ENCODE data around the gene RET.
"Not testable (repeated sequence)": the region's sequence is repeated elsewhere in the genome, so short reads cannot be mapped to it uniquely, and the experiment has no call there.

The RET gene

DNA sequence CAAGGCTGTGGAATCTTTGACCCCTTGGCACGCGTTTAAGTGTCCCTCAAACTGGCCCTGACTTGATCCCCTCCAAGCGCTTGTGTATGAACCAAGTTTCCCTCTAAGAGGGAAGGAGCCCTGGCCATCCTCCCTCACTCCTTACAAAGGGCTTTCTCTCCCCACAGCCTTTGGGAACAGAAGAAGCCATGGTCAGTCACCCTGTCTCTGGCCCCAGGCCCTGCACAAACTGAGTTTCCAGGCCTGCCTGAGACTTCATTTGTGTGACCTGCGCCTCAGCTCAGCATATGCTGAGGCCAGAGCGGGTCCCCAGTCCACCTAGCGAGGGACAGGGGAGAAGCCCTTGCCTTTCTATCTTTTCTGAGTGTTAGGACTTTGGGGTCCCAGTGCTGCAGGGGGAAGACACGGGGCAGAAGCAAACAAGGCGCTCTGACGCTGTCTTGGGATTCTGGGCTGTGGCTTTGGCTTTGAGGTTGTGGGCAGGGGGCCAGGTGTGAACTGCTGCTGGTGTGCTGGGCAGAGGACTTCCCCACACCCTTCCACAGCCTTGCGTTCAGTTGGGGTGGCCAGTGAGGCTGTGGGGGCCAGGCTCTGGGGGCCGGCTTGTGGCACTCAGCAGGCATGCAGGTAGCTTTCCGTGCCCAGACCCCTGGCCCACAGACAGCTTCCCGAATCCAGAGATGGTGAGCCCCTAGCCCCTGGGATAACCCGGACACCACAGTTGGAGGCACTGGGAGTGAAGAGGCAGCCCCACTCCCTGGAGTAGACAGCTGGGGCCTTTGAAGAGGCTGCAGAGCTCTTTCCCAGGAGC is 1.5 kb downstream of the RET start:
- no peak for DNase-seq (ENCODE audit: low read depth in 2 of 2)

- DNase-seq (ENCODE audit: low read depth in 2 of 2), result no peak
Observed at GRCh38 chr10:43078986-43079273, 2.1 kb downstream of the RET start.

GRCh38 chr10:43079856-43080255 is 3.0 kb downstream of the RET start:
- DNase-seq (ENCODE audit: low read depth in 2 of 2), result no peak

DNA sequence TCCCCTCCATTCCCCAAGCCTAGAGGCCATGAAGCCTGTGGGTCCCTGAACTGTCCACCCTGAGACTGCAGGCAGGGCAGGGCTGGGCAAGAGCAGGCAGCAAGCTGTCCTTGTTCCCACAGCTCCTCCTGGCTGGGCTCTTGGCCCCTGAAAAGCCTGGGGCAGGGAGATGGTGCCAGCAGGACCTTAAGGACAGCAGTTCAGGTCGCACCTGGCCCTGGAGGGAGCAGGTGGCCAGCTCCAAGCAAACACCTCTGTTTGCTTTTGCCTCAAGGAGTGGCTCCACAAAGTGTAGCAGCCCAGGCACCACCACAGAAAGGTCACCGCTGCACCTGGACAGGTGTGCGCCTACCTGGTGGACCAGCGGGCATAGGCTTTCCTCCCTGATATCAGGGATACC is 5.2 kb downstream of the RET start:
- DNase-seq (ENCODE audit: low read depth in 2 of 2), result no peak

- no peak for DNase-seq (ENCODE audit: low read depth in 2 of 2)
Observed at GRCh38 chr10:43082746-43083145, 5.9 kb downstream of the RET start.

GRCh38 chr10:43083764-43084163 is 6.9 kb downstream of the RET start:
- no peak for DNase-seq (ENCODE audit: low read depth in 2 of 2)

- no peak for DNase-seq (ENCODE audit: low read depth in 2 of 2)
Observed at GRCh38 chr10:43084812-43085211, 7.9 kb downstream of the RET start.

DNA sequence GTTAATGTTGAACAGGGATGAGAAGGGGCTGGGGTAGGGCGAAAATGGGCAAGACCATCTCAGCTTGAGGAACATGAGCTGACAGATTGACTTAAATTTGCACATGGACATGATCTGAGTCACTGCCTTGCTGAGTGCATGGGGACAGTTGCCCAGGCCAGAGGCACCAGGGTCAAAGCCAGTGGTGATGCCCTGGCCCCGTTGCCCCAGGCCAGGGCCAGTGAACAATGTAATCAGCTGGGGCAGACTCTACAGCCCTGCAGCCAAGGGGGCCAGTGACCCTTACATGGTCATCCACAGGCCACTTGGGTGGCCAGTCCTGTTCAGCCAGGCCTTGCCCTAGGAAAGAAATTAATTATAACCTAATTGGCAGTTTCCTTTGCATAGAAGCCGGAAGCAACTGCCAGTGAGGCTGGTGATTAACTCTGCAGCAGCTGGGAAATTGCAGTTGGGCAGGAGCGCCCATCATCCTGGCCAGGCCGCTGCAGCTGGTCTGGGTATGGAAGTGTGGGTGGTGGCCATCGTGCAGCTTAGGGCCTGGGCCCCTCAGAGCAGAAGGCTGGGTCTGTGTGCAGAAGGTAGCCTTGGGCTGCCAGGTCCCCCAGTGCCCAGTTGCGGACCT is 9.6 kb downstream of the RET start:
- DNase-seq (ENCODE audit: low read depth in 2 of 2), result no peak

DNA sequence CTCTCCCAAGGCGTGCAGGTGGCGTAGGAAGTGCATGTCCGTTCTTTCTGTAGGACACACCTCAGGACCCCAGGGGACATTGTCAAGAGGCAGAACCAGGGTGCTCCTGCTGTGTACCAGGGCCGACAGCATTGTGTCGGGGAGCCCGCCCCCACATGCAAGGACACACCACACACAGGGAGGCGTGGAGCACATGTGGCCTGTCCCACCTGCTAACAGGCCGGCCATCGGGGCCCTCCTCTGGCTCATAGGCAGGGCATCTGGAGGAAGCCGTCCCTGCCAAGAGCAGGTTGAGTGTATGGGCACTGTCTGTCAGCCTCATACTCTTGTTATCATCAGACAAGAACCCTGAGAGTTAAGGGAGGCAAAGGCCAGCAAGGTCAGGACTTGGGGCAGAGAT is 12.7 kb downstream of the RET start:
- no peak for DNase-seq (ENCODE audit: low read depth in 2 of 2)

- no peak for DNase-seq (ENCODE audit: low read depth in 2 of 2)
Observed at GRCh38 chr10:43090188-43090587, 13.3 kb downstream of the RET start.

DNA sequence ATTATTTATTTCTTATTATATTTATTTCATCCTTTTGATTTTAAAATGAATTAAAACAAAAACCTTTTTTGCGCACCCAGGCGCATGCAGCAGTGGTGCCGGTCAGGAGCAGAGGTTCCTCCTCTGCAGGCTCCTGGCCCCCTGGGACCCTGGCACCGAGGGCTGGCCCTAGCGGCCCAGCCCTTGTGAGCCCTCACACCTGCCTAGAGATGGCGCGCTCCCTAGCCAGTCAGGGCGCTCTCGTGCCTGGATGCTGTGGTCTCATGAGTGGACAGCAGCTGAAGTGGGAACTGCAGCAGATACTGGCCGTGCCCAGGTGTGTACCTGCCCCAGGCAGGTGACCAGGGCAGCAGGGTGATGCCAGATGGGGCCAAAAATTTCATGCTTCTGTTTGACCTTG is 13.8 kb downstream of the RET start:
- DNase-seq (ENCODE audit: low read depth in 2 of 2), result no peak

DNA sequence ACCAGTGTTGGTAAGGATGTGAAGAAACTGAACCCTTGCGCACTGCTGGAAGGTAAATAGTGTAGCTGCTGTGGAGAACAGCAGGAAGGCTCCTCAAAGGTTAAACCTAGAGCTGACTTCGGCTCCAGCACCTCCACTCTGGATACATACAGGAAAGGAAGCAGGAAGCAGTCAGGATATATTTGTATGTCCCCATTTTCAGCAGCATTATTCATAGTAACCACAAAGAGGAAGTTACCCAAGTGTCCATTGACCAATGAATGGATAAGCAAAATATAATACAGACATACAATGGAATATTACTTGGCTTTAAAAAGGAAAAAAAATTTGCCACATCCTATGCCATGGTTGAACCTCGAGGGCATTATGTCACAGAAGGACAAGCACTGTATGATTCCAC is 15.0 kb downstream of the RET start:
- no peak for DNase-seq (ENCODE audit: low read depth in 2 of 2)

- no peak for DNase-seq (ENCODE audit: low read depth in 2 of 2)
Observed at GRCh38 chr10:43093423-43094076, 16.7 kb downstream of the RET start.

GRCh38 chr10:43094085-43094484 is 17.2 kb downstream of the RET start:
- no peak for DNase-seq (ENCODE audit: low read depth in 2 of 2)

DNA sequence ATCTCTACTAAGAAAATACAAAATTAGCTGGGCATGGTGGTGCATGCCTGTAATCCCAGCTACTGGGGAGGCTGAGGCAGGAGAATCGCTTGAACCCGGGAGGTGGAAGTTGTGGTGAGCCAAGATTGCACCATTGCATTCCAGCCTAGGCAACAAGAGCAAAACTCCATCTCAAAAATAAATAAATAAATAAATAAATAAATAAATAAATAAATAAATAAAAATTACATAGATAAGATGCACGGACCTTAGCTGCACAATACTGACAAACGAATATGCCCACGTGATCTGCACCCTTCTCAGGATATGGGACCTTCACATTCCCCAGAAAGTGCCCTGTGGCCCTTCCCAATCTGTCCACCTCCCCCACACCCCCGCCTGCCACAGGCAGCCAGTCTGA is 22.5 kb downstream of the RET start:
- not testable (repeated sequence) for DNase-seq (ENCODE audit: low read depth in 2 of 2)

DNA sequence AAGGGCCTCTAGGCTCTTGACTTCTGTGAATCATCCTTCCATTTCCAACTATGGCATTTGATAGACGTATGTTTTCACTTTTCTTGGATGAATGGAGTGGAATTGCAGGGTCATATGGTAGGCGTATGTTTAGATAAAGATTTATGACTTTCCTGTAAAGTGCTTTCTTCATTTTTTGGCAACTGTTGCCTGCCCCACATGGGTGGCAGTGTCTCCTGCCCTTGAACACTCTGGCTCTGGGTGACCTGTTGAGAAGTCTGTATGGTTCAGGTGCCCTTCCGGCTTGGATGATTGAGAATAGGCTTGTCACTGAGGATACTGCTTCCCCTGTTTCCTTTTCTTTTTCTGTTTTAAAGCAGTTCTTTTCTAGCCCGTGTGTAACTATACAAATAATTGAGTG is 23.1 kb downstream of the RET start:
- DNase-seq (ENCODE audit: low read depth in 2 of 2), result no peak

DNA sequence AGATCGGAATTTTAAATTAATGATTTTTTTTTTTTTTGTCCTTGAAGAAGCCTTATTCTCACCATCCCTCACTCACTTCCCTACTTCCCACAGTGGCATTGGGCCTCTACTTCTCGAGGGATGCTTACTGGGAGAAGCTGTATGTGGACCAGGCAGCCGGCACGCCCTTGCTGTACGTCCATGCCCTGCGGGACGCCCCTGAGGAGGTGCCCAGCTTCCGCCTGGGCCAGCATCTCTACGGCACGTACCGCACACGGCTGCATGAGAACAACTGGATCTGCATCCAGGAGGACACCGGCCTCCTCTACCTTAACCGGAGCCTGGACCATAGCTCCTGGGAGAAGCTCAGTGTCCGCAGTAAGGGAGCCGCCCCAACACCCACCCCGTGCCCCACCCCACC is 23.5 kb downstream of the RET start:
- no peak for DNase-seq (ENCODE audit: low read depth in 2 of 2)

DNA sequence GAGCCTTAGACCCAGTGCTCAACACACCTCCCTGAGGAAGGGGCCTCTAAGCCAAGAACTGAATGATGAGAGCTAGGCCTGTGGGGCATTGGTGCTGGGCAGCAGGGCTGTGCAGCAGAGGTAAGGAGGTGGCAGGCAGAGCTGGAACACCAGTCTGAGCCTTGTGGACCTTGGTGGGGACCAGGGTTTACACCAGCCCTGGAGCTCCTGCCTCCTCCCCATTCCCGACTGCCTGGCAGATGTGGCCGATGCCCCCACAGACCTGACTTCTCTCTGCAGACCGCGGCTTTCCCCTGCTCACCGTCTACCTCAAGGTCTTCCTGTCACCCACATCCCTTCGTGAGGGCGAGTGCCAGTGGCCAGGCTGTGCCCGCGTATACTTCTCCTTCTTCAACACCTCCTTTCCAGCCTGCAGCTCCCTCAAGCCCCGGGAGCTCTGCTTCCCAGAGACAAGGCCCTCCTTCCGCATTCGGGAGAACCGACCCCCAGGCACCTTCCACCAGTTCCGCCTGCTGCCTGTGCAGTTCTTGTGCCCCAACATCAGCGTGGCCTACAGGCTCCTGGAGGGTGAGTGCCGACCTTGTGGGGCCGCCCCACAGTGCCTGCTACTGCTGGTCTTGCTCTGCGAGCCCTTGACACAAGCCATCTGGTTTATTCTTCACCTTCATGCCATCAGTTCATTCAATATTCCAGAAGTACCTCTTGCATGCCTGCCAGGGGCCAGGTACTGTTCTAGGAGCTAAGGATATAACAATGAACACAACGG is 25.4 kb downstream of the RET start:
- no peak for DNase-seq (ENCODE audit: low read depth in 2 of 2)

DNA sequence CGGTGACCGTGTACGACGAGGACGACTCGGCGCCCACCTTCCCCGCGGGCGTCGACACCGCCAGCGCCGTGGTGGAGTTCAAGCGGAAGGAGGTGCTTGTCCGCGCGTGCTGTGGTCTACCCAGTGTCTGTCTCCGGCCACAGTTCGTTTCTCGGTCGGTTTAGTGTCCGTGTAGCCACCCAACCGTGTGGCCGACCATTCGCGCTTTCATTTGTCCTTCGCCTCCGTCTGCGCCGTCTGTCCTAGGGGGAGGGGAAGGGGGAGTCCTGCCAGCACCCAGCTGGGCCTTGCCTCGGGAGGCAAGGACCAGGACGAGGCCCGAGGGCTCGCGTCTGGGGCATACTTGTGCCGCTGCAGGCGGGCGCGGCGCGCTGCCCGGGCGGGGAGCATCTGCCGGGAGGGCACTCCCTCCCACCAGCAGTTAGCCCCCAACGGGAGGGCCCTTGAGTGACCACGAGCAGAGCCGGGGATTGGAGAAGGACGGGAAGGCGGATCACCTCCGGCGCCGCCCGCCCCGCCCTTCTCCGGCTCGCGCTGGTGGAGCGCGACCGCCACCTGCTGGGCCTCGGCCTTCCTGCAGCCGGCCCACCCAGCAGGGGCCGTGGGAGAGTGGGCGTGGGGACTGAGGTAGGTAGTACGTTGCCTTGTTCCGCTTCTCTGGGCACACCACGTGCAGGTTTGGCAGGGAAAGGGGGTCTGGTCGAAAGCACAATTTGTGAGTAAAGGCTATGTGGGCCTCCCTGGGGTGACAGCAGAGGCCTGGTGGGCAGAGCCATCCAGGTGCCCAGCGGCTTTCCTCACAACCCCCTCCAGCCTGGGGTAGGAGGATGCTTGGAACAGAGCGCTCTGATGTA is 28.5 kb downstream of the RET start:
- DNase-seq (ENCODE audit: low read depth in 2 of 2), result peak; percentile 28 to 31

GRCh38 chr10:43105956-43106229 is 29.0 kb downstream of the RET start:
- no peak for DNase-seq (ENCODE audit: low read depth in 2 of 2)

- DNase-seq (ENCODE audit: low read depth in 2 of 2), result no peak
Observed at GRCh38 chr10:43106256-43107091, 29.6 kb downstream of the RET start.
